CD14-positive monocyte (primary cell): ENCODE results near the gene ERCC6. TPM values are rescaled to one million over a fixed set of nuclear protein-coding genes. Genes with fewer than 3 reads are reported as not detected.

Experiments used
- DNase-seq, 3 donors: peaks; one replicate each; pipeline ENCODE4 v3.0.0-alpha.2; 2011 to 2022
- H2AFZ ChIP-seq: 2 replicates; pipeline ENCODE4 v1.6.0; 2012; ENCODE audit warnings: mild to moderate bottlenecking, low read depth, low read length, inconsistent platforms; ENCODE audit not compliant: insufficient read depth, poor library complexity, severe bottlenecking
- H3K27ac ChIP-seq, 2 donors: 1 replicate in 1 of 2; 2 replicates in 1 of 2; pipeline ENCODE4 v1.5.1; 2012 to 2013; ENCODE audit warnings: low read length in 2 of 2, control low read depth in 1 of 2, inconsistent platforms in 1 of 2, low read depth in 1 of 2, mild to moderate bottlenecking in 1 of 2
- H3K27me3 ChIP-seq, 2 donors: one replicate each; pipeline versions ENCODE4 v1.6.0 to v1.6.1; 2011 to 2013; ENCODE audit warnings: low read length in 2 of 2; ENCODE audit not compliant: control insufficient read depth in 2 of 2, insufficient read depth in 2 of 2
- H3K36me3 ChIP-seq, 2 donors: replicated peaks in 1 of 2; 1 replicate in 1 of 2; 2 replicates in 1 of 2; pipeline versions ENCODE4 v1.5.1 to v1.6.1; 2012 to 2013; ENCODE audit warnings: low read length in 2 of 2, control low read depth in 1 of 2, inconsistent platforms in 1 of 2, mild to moderate bottlenecking in 1 of 2; ENCODE audit not compliant: insufficient read depth in 2 of 2, control insufficient read depth in 1 of 2
- H3K4me1 ChIP-seq, 2 donors: 1 replicate in 1 of 2; 2 replicates in 1 of 2; pipeline versions ENCODE4 v1.5.1 to v1.6.1; 2012 to 2013; ENCODE audit warnings: low read length in 2 of 2, control low read depth in 1 of 2, inconsistent platforms in 1 of 2, mild to moderate bottlenecking in 1 of 2, moderate library complexity in 1 of 2; ENCODE audit not compliant: insufficient read depth in 2 of 2, control insufficient read depth in 1 of 2
- H3K4me2 ChIP-seq: replicated peaks from 2 replicates; pipeline ENCODE3; 2012; ENCODE audit warnings: low read length, moderate library complexity, mild to moderate bottlenecking; ENCODE audit not compliant: poor library complexity, severe bottlenecking; ENCODE audit errors: extremely low read depth
- H3K4me3 ChIP-seq, 3 experiments: fragments of 200-600 bp in 1 of 3; sonication (generic) in 1 of 3; replicated peaks in 1 of 3; 1 replicate in 2 of 3; 2 replicates in 1 of 3; pipeline ENCODE4 v1.5.1; 2011 to 2013; ENCODE audit warnings: low read length in 3 of 3, mild to moderate bottlenecking in 3 of 3, control low read depth in 2 of 3, low read depth in 2 of 3, inconsistent platforms in 1 of 3, moderate library complexity in 1 of 3
- H3K79me2 ChIP-seq: 2 replicates; pipeline ENCODE4 v1.6.0; 2012; ENCODE audit warnings: mild to moderate bottlenecking, control low read depth, inconsistent platforms, low read length, moderate library complexity; ENCODE audit not compliant: insufficient read depth
- H3K9ac ChIP-seq: 2 replicates; pipeline ENCODE4 v1.6.0; 2017; ENCODE audit warnings: low read length, mild to moderate bottlenecking; ENCODE audit not compliant: insufficient read depth, poor library complexity, severe bottlenecking
- H3K9me3 ChIP-seq, 2 donors: replicated peaks in 1 of 2; 1 replicate in 1 of 2; 2 replicates in 1 of 2; pipeline versions ENCODE4 v1.5.1 to v1.6.1; 2012 to 2013; ENCODE audit warnings: low read length in 2 of 2, control low read depth in 1 of 2; ENCODE audit not compliant: control insufficient read depth in 1 of 2, insufficient read depth in 1 of 2
- H4K20me1 ChIP-seq: 2 replicates; pipeline ENCODE4 v1.6.0; 2012; ENCODE audit warnings: mild to moderate bottlenecking, low read length, control low read depth, moderate library complexity; ENCODE audit not compliant: insufficient read depth
- H3K27ac Mint-ChIP-seq, 7 donors: one replicate each; pipeline ENCODE4 v1.8.0; 2020; ENCODE audit warnings: mild to moderate bottlenecking in 7 of 7, mixed read lengths in 7 of 7, moderate library complexity in 6 of 7, inconsistent platforms in 2 of 7
- H3K27me3 Mint-ChIP-seq, 3 donors: one replicate each; pipeline ENCODE4 v1.8.0; 2021 to 2022; ENCODE audit warnings: low read depth in 3 of 3, mild to moderate bottlenecking in 3 of 3, mixed read lengths in 3 of 3, moderate library complexity in 3 of 3, inconsistent platforms in 1 of 3
- H3K36me3 Mint-ChIP-seq, 2 donors: one replicate each; pipeline ENCODE4 v1.8.0; 2020; ENCODE audit warnings: mixed read lengths in 2 of 2, inconsistent platforms in 1 of 2, mild to moderate bottlenecking in 1 of 2
- H3K4me1 Mint-ChIP-seq: one replicate; pipeline ENCODE4 v1.8.0; 2020; ENCODE audit warnings: mild to moderate bottlenecking, mixed read lengths
- H3K4me3 Mint-ChIP-seq, 2 donors: one replicate each; pipeline ENCODE4 v1.8.0; 2020; ENCODE audit warnings: mild to moderate bottlenecking in 2 of 2, mixed read lengths in 2 of 2, moderate library complexity in 1 of 2
- H3K9me3 Mint-ChIP-seq, 7 donors: one replicate each; pipeline ENCODE4 v1.8.0; 2020 to 2022; ENCODE audit warnings: mixed read lengths in 7 of 7, mild to moderate bottlenecking in 6 of 7, moderate library complexity in 6 of 7, inconsistent platforms in 2 of 7
- WGBS: methylation state at CpG from one replicate; pipeline ENCODE4 v1.1.5; 2013; ENCODE audit warnings: missing lambda C conversion rate; ENCODE audit not compliant: insufficient coverage; 5-methylcytosine and 5-hydroxymethylcytosine counted together
- intact Hi-C, 2 donors: fragments of 100-400 bp; cut with micrococcal nuclease; formaldehyde crosslinking; loops; one replicate each; pipeline versions ENCODE4 v1.15.0 to v1.15.1; 2023
- polyA plus RNA-seq, 3 donors: library from polyadenylated mRNA; depleted of rRNA in 1 of 3; unstranded in 2 of 3; stranded (reverse) in 1 of 3; fragments of 300-500 nt in 2 of 3; fragments of >200 nt in 1 of 3; fragmentation: Illumina TruSeq in 2 of 3; gene quantifications; 1 replicate in 2 of 3; 2 replicates in 1 of 3; pipeline ENCODE4 v1.2.3, GENCODE V29; 2012 to 2021
- TF ChIP-seq, protein P1 (sequence below): fragments of 200-600 bp; IDR thresholded peaks from one replicate; pipeline ENCODE4 v1.8.0; 2022; ENCODE audit warnings: antibody characterized with exemption, mild to moderate bottlenecking

Gene ERCC6
- polyA plus RNA-seq, 3 donors, result 5.4 to 6.2 (median 6.0) TPM

DNA sequence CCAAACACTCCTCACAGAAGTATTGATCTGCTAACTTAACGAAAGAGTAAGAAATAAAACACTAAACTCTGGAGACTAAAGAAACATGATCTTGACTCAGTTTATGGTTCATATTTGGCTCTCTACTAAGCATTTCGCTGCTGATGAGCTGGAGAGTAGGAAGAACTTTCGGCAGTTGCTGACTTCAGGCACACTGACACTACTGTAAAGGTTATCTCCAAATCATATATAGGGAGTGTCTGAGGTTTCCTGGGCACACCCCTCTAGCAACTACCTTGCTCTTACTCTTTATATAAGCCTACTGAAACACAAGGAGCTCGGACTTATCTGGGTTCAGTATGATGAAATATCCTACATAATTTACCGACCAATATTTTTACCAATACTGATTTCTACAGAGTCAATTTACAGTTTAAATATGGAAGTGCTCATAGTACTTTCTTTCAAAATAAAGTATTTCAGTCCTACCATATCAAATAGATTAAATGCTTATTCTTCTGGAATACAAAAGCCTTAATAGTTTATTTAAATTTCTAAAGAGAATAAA is 39.5 kb downstream of the ERCC6 start:
- Histone ChIP-seq H3K4me2 (no peak overlapping the region), H2AFZ (no peak overlapping the region), H3K4me1 (no peaks in the 10 kb centered on the region), H4K20me1 (no peaks in the 10 kb centered on the region), H3K27me3 (no peaks in the 10 kb centered on the region), H3K27ac (no peak overlapping the region), H3K79me2 (no peaks in the 10 kb centered on the region), H3K9ac (no peak overlapping the region), H3K9me3 (no peaks in the 10 kb centered on the region), H3K4me3 (no peak overlapping the region), H3K36me3 (peaks cover 2 to 19% of the 10 kb centered on the region in 2 donors)
- TF ChIP-seq, protein P1, sequence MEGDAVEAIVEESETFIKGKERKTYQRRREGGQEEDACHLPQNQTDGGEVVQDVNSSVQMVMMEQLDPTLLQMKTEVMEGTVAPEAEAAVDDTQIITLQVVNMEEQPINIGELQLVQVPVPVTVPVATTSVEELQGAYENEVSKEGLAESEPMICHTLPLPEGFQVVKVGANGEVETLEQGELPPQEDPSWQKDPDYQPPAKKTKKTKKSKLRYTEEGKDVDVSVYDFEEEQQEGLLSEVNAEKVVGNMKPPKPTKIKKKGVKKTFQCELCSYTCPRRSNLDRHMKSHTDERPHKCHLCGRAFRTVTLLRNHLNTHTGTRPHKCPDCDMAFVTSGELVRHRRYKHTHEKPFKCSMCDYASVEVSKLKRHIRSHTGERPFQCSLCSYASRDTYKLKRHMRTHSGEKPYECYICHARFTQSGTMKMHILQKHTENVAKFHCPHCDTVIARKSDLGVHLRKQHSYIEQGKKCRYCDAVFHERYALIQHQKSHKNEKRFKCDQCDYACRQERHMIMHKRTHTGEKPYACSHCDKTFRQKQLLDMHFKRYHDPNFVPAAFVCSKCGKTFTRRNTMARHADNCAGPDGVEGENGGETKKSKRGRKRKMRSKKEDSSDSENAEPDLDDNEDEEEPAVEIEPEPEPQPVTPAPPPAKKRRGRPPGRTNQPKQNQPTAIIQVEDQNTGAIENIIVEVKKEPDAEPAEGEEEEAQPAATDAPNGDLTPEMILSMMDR, result no peak
- Mint-ChIP-seq H3K4me1 (no peaks in the 10 kb centered on the region), H3K27me3 (peaks cover 0 to 1% (median 0%) of the 10 kb centered on the region in 3 donors), H3K9me3 (no peaks in the 10 kb centered on the region), H3K4me3 (no peak overlapping the region), H3K27ac (no peak overlapping the region), H3K36me3 (peaks cover 29 to 40% of the 10 kb centered on the region in 2 donors)
- no CpG with 5 or more reads among the region's 5 CpGs for WGBS
- intact Hi-C loops, result no loop called here
- no peak for DNase-seq

DNA sequence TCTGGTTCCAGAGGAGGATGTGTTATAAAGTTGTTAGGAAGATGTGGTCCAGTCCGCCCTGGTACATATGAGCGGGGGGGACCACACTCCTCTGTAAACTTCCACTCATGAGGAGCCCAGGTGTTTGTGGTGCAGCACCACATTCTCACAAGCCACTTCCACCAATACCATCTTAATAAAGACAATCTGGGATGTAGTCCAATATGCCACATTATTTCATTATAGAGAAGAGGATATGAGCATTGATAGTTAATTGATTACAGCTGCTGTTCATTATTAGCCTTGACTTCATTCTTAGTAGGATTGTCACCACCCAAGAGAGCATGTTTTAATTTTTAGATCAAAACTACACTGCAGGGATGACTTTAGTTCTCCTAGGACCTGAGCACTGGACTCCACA is 40.5 kb downstream of the ERCC6 start:
- H3K27ac ChIP-seq, result no peak overlapping the region
- intact Hi-C loops, result no loop called here
- Mint-ChIP-seq H3K9me3 (no peaks in the 10 kb centered on the region), H3K4me3 (no peak overlapping the region), H3K27ac (no peak overlapping the region), H3K4me1 (no peaks in the 10 kb centered on the region), H3K27me3 (peaks cover 0 to 2% (median 0%) of the 10 kb centered on the region in 3 donors), H3K36me3 (peaks cover 29 to 37% of the 10 kb centered on the region in 2 donors)
- no peaks in the 10 kb centered on the region for H3K79me2 ChIP-seq
- no CpG with 5 or more reads among the region's 2 CpGs for WGBS
- no peak overlapping the region for H3K4me2 ChIP-seq
- H3K9me3 ChIP-seq, result no peaks in the 10 kb centered on the region
- H2AFZ ChIP-seq, result no peak overlapping the region
- TF ChIP-seq, protein P1, result no peak
- H3K9ac ChIP-seq, result no peak overlapping the region
- no peak for DNase-seq
- peaks cover 2 to 19% of the 10 kb centered on the region in 2 donors for H3K36me3 ChIP-seq
- H3K4me1 ChIP-seq, result no peaks in the 10 kb centered on the region
- no peaks in the 10 kb centered on the region for H4K20me1 ChIP-seq
- H3K27me3 ChIP-seq, result no peaks in the 10 kb centered on the region
- H3K4me3 ChIP-seq, result no peak overlapping the region
